HG03378 (cell line): Measurements from ENCODE around the gene SLC25A41.
"Not testable (repeated sequence)": the region's sequence is repeated elsewhere in the genome, so short reads cannot be mapped to it uniquely, and the experiment has no call there.

Source experiments
- ATAC-seq: cut with Tn5 transposase; IDR thresholded peaks from one replicate; pipeline ENCODE4 v1.9.1; 2021; ENCODE audit warnings: mild to moderate bottlenecking, moderate library complexity; ENCODE audit not compliant: unreplicated experiment

SLC25A41 gene

GRCh38 chr19:6428692-6429418 lies 4.7 kb downstream of the SLC25A41 start:
- ATAC-seq: not testable (repeated sequence)

- no peak for ATAC-seq
Measured at GRCh38 chr19:6427131-6427530, 6.4 kb downstream of the SLC25A41 start.

- ATAC-seq: no peak
Measured at GRCh38 chr19:6425732-6426620, 7.6 kb downstream of the SLC25A41 start.

GRCh38 chr19:6424939-6425731 lies 8.4 kb downstream of the SLC25A41 start:
- peak; percentile 89 for ATAC-seq

- ATAC-seq: no peak
Measured at GRCh38 chr19:6424195-6424938, 9.2 kb downstream of the SLC25A41 start, which contains the start of gene KHSRP. KHSRP (minus strand) TSS chr19:6424811; CDS start chr19:6424701, 110 bp downstream.

GRCh38 chr19:6423499-6424194 lies 9.9 kb downstream of the SLC25A41 start:
- ATAC-seq: no peak

GRCh38 chr19:6421075-6422014 lies 12.2 kb downstream of the SLC25A41 start:
- ATAC-seq: no peak

- no peak for ATAC-seq
Measured at GRCh38 chr19:6418562-6418932, 15.0 kb downstream of the SLC25A41 start.

- ATAC-seq: no peak
Measured at GRCh38 chr19:6417713-6418561, 15.6 kb downstream of the SLC25A41 start.

GRCh38 chr19:6416658-6417405 lies 16.7 kb downstream of the SLC25A41 start:
- ATAC-seq: no peak

- no peak for ATAC-seq
Measured at GRCh38 chr19:6415591-6416190, 17.9 kb downstream of the SLC25A41 start.

- no peak for ATAC-seq
Measured at GRCh38 chr19:6414793-6415590, 18.6 kb downstream of the SLC25A41 start.

GRCh38 chr19:6413721-6414643 lies 19.6 kb downstream of the SLC25A41 start:
- ATAC-seq: no peak

- ATAC-seq: no peak
Measured at GRCh38 chr19:6413291-6413690, 20.3 kb downstream of the SLC25A41 start.
